GM21576 (cell line): Measurements from ENCODE around the gene TRPM2.

Source experiments
- ATAC-seq: cut with Tn5 transposase; IDR thresholded peaks from one replicate; pipeline ENCODE4 v1.9.1; 2021; ENCODE audit warnings: mild to moderate bottlenecking, moderate library complexity; ENCODE audit not compliant: unreplicated experiment

TRPM2 gene

GRCh38 chr21:44370786-44371410 lies 17.5 kb downstream of the TRPM2 start:
- no peak for ATAC-seq

GRCh38 chr21:44371596-44371995 lies 18.2 kb downstream of the TRPM2 start:
- ATAC-seq = no peak

- ATAC-seq = no peak
These were observed 19.2 kb downstream of the TRPM2 start for GRCh38 chr21:44372616-44373015.

- ATAC-seq = no peak
These were observed 21.3 kb downstream of the TRPM2 start for GRCh38 chr21:44374601-44375280.

GRCh38 chr21:44375281-44375651 lies 21.8 kb downstream of the TRPM2 start:
- no peak for ATAC-seq

- no peak for ATAC-seq
These were observed 22.4 kb downstream of the TRPM2 start for GRCh38 chr21:44375761-44376241.

GRCh38 chr21:44376606-44377005 lies 23.2 kb downstream of the TRPM2 start:
- no peak for ATAC-seq

GRCh38 chr21:44377201-44377921 lies 23.9 kb downstream of the TRPM2 start:
- no peak for ATAC-seq

- no peak for ATAC-seq
These were observed 24.7 kb downstream of the TRPM2 start for GRCh38 chr21:44377922-44378645.

GRCh38 chr21:44378646-44379514 lies 25.5 kb downstream of the TRPM2 start:
- ATAC-seq = no peak

- ATAC-seq = no peak
These were observed 26.1 kb downstream of the TRPM2 start for GRCh38 chr21:44379515-44379848.

GRCh38 chr21:44379991-44380865 lies 26.8 kb downstream of the TRPM2 start:
- no peak for ATAC-seq

- no peak for ATAC-seq
These were observed 27.5 kb downstream of the TRPM2 start for GRCh38 chr21:44380876-44381275.

GRCh38 chr21:44381874-44382273 lies 28.5 kb downstream of the TRPM2 start:
- ATAC-seq = no peak

GRCh38 chr21:44382536-44382935 lies 29.1 kb downstream of the TRPM2 start:
- ATAC-seq = no peak

GRCh38 chr21:44383216-44383615 lies 29.8 kb downstream of the TRPM2 start:
- ATAC-seq = no peak

- no peak for ATAC-seq
These were observed 31.5 kb downstream of the TRPM2 start for GRCh38 chr21:44384968-44385367.

GRCh38 chr21:44389335-44389734 lies 35.9 kb downstream of the TRPM2 start:
- ATAC-seq = no peak

- no peak for ATAC-seq
These were observed 37.5 kb downstream of the TRPM2 start for GRCh38 chr21:44390886-44391285.
